Activated naive CD4-positive, alpha-beta T cell treated with anti-CD3 and anti-CD28 coated beads, Interleukin-2, amount 50 U/mL, for 16 hours (primary cell): ENCODE measurements around the gene KDM4C.

ENCODE experiments used
- DNase-seq: peaks from one replicate; pipeline ENCODE4 v3.0.0-alpha.2; 2020

KDM4C gene

DNA sequence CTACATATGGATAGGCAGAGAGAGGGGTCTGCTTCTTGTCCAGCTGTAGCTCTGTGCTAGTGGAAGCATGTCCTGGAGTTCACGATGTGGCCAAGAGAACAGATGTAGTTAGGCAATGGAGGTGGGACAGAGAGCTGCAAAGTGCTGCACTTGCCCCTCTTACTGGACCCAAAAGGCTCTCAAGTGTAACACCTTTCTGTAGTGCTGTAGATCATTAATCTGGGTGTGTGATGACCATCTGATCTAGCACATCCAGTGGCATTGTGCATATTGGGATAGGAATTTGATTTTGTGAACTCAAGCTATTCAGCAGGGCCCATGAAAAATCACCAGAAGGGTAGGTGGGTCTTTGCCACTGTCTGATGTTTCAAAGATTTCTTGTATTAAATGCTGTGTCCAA is 151.4 kb downstream of the KDM4C start:
- no peak for DNase-seq

DNA sequence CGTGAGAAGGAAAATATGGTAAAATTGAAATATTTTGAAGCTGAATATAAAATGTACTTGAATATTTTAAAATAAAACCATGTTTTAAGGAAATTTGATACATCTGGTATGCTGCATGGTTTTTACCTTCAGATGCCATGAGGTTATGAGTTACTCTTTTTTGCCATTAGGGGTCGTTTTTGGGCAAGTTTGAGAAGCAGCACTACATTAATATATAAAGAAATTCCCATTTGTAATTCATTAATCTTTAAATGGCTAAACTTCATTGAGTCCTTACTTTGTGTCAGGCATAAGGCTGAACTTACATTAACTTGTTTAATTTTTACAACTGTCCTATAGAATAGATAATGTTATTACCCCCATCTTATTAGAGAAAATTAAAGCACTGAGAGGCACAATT is 152.3 kb downstream of the KDM4C start:
- DNase-seq: no peak

DNA sequence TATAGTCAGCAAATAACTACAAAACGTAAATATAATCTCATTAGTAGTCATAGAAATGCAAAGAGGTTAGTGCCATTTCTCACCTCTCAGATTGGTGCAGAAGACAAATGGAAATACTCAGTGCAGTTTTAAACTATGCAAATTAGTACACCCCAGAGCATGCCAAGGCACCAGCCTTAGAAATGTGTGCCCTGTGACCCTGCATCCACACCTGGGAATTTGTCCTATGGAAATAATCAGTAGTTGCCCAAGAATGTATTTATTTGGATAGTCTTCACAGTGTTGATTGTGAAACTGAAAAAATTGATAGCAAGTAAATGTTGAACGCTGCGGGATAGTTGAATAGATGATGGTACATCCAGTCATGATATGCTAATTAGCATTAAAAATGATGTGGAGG is 152.7 kb downstream of the KDM4C start:
- no peak for DNase-seq

DNA sequence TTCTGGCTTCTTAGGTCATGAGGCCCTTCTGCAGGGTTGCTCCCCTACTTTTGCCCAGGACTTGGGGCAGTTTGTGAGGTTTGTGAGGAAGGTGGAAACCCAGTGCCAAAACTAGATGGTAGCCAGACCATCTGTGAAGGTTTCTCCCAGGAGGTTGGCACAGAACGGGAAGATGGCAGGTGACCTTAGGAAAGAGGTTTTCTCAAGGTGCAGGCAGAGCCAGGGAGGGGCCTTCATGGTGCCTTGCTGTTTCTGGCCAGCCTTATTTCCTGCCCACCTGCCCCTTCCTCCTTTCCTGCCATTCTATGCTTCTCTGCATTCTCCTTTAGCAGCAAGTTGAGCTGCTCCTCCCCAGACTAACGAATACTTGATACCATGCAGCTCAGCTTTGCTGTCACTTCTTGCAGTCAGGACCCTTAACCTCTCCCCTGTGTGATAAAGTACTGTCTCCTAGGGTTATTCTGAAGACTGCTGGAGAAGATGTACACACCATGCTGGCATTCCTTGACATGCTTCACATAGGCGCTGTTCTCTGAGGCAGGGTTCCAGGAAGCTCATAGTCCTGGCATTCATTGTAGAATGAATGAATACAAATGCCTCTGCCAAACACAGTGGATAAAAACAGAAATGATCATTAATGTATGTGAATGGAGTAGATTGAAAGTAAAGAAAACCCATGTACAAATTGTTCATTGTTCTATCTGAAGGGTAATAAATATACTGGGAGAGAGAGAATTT is 154.3 kb downstream of the KDM4C start:
- DNase-seq: no peak

DNA sequence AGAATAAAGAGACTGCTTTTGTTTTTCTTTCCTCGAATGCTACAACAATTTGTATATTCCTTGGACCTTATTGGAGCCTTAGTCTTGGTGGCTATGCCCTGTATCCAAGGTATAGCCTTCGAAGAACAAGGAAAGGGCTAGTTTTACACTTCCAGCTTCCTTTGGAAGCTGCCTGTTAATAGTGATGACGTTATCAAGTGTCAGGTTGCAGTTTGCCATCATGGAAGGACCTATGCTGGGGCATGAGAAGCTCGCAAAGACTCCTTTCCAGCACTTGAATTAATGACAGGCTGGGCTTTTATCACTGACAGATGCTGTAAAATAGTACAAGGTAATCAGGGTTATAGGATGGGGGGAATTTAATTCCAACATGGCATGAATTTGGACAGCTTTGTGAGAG is 157.9 kb downstream of the KDM4C start:
- DNase-seq: no peak

DNA sequence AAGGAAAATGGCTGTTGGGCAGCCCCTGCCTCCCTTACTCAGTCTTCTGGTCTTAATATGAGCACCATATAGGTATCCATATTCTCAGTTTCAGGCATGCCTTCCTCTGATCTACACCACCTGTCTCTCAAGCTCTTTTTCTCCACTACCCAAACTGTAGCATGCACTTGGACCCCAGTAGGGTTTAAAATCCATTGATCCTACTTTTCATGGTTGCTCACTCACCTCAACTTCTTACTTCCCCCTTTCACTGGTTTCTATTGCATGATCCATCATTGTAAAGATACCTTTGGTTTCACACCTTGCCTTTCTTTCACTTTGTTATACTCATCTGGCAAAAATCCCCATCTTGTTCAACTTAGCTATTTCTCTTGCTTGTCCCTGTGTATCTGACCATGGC is 159.4 kb downstream of the KDM4C start:
- DNase-seq: no peak

DNA sequence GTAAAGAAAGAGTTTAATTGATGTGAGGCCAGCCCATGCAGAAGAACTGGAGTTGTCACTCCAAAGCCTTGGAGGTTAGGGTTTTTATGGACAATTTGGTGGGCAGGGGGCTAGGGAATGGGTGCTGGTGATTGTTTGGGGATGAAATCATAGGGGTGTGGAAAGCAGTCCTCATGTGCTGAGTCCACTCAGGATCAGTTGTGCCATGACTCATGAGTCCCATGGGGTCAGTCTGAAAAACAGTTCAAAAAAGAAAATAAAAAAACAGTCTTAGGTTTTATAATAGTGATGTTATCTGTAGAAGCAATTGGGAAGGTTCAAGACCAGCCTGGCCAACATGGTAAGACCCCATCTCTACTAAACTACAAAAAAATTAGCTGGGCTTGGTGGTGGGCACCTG is 162.3 kb downstream of the KDM4C start:
- no peak for DNase-seq

DNA sequence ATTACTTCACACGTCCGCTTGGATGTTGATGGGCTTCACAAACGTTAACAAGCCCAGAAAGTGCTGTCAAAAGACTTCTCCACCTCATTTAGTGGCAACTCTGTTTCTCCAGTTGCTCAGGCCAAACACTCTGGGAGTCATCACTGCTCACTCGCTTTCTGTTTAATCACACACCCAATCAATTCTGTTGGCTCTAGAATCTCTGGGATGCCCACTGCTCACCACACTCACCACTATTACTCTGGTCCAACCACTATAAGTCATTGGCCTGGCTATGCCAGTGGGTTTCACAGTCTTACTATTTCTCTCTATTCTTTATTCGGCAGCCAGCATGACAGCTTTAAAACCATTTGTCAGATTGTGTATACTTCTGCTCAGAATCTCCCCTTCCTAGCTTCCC is 163.5 kb downstream of the KDM4C start:
- no peak for DNase-seq

DNA sequence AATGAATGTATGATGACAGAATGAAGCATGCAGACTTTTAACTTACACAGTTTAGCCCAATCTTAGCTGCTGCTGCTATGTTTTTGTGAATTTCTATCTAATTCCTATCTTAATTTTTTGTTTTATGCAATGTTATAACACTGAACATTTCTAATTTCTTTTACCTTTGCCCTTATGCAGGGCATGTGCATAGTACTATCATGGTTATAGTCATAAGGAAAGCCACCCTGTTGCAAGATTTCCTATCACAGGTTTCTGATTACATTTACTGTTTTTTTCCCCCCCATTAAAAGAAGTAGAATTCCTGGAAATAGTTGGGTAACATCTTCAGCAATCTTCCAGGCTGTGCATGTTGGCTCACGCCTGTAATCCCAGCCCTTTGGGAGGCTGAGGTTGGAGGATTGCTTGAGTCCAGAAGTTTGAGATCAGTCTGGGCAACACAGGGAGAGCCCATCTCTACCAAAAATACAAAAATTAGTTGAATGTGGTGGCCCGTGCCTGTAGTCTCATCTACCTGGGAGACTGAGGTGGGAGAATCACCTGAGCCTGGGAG is 164.4 kb downstream of the KDM4C start:
- DNase-seq: no peak

DNA sequence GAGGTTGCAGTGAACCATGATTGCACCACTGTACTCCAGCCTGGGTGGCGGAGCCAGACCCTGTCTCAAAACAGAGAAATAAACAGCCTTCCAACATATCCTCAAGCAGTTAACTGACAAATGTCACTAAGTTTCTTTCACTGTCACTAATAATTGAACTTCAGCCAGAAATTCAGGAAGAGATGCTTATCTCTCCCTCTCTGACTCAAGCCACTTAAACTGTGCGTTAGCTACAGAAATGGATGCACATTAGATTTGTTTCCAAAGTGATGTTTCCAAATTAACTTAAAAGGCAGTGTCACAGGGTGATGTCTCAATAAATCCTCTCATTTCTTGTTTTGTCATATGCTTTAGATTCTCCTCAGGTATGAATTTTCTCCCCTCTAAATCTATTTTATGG is 164.9 kb downstream of the KDM4C start:
- no peak for DNase-seq

DNA sequence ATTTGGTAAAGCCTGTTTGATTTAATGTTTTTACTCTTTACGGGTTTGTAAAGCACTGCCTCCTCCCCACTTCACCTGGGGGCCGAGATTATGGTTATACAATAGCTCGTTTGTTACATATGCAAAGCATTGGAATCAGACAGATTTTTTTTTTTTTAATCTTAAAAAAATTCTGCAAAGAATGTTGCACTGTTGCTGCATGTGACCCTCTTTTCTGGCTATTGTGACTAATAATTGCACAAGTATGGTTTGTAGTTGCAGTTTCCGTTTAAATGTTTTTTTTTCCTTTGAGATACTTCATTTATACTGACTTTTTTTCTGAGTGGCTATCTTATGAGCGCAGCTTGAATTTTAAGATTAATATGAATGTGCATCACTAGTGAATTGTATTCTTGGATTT is 165.3 kb downstream of the KDM4C start:
- no peak for DNase-seq

DNA sequence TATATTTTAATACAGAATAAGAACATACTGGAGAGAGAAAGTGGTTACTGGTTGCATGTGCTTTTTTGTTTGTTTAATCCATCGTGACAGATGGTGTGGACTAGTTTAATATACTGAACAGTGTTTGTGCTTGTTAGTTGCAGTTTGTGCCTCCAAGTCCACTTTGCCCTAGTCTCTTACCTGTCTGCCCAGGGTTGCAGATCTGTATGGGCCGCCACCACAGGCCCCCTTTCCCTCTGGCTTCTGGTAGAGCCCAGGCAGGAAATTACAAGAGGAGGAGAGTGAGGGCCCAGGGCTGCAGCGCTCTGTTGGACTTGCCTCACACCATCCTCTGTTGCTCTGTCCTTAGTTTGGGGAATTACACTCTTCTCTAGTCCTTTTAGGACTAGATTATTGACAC is 166.4 kb downstream of the KDM4C start:
- DNase-seq: no peak

DNA sequence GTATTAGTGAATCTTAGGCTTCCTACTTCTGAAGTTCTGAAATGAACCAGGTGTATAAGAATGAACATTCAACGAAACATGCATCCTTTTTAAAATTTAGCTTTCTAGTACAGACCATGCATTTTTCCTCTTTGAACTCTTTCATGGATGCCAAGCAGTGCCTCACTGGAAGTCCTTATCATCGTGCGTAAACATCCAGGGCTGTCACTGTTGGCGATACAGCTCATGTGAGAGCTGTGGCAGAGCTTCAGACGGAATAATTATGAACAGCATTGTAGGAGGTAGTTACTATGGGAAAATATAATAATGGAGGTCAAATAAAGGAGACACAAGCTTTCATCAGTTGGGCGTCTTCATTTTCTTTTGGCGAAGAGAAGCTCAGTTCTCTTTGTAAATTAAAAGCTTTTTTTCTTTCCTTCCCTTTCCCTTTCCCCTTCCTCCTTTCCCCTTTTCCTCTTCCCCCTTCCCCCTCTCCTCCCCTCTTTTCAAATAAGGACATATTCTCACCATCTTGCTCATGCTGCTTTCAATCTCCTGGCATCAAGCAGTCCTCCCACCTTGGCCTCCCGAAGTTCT is 167.3 kb downstream of the KDM4C start:
- no peak for DNase-seq

DNA sequence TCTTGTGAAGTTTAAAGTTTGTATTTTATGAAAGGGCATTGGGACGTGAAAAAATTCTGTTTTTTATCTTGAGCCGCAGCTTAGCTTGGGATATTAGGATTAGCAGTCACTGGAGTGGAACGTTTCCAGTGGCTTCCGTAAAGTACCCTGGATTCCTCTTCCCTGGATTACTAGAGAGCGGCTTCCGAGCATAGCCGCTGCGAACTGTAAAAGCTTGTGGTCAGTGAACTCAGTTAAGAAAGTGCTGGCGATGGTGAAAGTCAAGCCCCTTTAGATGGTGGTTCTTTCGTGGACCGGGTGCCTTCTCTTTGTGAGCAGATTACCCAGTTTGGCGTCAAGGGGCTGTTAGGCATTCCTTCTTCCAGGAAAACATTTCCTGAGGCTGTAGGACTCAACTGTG is 168.1 kb downstream of the KDM4C start:
- DNase-seq: no peak

DNA sequence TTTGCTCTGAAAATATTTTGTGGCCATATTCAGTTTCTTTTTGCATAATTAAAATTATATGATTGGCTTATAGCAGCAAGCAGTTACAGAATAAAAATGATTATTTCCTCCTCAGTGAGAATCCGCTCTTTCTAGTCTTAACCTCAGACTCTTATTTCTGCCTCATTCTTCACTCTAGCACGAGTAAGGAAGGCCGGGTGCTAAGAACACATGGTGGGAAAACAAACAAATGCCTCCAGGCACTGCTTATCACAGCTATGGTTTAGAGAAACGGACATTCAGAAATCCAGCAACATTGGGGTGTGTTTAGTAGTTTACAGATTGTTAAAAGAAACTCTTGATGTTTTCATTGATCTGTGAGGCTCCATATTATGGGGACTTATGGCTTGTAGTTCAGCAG is 168.7 kb downstream of the KDM4C start:
- no peak for DNase-seq

DNA sequence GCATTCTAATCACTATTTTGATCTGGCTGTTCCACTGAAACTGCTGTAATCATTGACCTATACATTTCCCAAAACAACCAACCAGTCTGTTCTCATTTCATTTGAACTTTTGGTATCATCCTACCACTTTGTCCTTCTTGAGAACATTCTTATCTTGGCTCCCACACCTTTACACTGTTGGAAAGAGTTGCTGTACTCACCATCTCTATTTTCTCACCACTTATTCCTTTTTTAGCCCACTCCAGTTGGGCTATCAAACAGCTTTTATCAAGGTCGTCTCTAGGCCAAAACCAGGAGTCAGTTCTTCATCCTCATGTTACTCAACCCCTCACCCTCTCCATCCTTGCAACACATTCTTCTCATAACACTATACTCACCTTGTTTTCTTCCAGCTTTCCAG is 170.1 kb downstream of the KDM4C start:
- no peak for DNase-seq

DNA sequence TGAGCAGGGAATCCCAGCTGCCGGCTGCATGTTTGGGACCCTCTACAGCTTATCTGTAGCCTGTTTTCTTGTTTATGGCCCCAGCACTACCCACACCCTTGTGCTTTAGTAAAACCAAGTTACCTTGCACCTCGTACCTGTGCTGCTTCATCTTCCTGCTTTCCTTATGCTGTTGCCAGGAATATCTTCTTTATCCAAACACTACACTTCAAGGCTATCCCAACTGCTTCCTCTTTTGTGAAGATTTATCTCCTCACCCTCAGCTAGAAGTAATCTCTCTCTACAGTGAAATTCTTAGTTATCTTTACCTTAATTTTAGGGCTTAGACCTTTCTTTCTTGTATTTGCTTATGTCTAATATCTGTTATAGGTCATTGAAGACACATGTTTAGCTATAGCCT is 171.1 kb downstream of the KDM4C start:
- no peak for DNase-seq

DNA sequence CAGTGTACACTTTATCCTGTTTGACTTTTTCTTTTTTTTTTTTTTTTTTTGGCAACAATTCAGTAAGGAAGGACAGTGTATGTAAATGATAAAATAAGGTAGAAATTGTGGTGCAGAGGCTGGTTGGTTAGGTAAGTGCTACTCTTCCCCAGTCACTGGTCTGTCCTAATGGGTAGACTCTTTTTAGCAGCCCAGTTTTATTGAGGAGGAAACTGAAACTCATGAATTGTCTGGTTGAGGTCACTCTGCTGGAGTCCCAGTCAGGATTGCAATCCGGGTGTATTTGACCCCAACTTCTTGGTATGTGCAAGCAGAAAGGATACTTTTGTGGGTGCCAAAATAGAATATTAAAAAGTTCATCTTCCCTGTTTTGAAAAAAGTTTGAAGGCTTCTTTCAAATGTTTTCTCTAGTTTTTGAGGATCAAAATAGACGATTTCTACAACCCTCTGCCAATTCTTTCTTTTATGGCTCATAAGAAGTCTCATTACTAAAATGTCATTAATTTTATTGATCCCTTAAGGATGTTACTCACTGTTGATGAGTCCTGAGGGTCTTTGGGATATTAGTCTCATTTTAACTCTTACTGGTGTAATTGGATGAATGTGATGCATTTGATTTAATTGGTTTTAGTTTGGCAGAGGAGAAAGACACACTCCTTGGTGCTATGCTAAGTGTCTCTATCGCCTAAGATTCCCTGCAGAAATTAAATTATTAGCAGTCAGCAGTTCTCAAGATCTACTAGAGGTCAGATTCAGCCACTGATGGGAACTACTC is 171.9 kb downstream of the KDM4C start:
- DNase-seq: no peak

DNA sequence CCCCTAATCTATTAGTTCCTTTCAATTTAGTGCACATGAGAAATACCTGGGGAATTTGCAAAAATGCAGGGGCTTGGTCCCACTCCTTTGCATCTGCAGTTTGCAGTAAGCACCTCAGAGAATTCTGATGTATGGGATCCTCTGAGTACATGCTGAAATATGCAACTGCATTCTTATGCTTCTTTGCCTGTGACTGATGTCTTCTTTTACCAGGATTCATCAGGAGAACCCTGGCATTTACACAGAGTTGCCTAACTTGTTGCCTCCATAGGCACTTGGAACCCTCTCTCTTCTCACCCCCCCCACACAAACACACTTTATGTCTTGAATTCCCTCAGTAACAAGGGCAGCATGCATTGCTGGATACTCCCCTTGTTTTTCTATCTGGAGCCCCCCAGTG is 173.1 kb downstream of the KDM4C start:
- DNase-seq: no peak

DNA sequence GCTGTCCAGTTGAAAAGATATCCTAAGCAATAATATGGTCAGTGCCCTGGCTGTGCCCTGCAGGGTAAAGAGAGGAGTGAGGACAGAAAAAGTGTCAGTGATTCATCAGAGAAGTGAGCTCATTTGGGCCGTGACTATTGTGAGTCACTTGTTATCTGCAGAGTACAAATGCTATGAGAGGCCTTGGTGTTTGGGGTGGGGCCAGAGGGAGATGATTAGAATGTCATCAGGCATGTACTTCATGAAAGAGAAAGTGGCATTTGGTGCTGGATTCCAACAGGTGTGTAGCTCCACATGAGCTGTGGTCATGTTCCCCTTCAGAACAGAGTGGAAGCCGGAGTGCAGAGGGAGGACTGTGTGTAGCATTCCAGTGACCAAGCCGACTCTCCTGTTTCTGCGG is 174.1 kb downstream of the KDM4C start:
- DNase-seq: peak; percentile 53

DNA sequence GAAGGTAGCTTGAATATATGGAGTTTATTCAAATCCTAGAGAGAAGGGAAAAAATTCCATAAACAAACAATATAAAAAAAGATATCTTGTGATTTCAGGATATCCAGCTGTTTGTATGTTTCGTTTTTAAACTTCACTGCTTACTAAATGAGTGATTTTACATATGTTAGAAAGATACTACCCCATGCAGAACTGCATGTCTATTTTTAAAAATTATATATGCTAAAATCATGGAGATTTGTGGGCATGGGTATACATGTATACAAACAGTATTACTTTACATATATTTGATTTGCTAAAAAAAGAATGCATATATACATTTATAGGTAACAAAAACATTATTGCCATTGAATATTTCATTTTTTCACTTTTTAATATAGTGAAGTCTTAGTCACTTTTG is 178.3 kb downstream of the KDM4C start:
- no peak for DNase-seq

DNA sequence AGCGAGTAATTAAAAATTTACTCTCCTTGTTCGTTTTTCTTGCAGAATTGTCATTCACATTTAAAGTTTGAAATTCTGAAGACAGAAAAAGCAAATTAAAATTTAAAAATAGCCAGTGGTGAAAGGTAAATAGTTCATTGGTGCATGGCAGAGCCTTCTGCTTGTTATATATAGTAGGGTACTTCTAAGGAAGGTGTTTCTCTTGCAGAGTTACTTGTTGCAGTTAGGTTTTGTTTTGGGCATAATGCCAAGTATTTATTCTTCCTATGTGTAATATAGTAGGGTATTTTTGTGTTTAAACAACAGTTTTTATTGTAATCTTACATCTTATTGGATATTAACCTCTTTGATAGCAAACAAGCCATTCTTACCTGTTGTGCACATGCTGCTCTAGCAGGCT is 179.4 kb downstream of the KDM4C start:
- DNase-seq: no peak

DNA sequence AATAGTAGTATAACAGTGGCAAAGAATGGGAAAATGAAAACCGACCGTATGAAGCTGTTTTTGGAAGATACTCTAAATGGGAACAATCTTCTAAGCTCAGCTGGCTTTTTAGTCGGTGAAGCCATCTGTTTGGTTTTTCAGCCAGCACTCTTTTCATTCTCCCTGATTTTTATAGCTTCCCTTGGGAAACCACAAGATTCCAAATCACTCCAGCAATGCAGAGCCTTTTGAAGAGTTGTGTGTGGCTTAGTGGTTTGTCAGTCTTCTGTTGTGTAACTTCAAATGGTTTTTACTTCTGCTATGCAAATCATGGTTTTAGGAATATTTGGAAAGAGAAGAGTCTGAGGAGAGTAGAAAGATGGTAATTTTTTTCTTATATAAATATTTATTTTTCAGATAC is 180.7 kb downstream of the KDM4C start:
- no peak for DNase-seq

DNA sequence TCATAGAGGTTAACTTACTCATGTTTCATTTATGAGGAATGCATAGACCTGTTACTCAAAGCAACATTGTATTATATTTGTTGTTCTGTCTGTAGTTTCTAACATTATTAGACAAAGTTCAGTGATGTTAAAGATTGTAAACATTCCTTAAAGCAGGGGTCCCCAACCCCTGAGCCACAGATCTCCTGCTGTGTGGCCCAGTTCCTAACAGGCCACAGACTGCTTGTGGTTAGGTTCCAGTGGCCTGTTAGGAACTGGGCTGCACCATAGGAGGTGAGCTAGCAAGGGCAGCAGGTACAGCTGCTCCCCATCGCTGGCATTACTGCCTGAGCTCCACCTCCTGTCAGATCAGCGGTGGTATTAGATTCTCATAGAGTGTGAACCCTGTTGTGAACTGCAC is 181.1 kb downstream of the KDM4C start:
- no peak for DNase-seq
